Neural progenitor cell (in vitro differentiated cells): ENCODE results near the gene SH2D3A. TPM values are rescaled to one million over a fixed set of nuclear protein-coding genes. Genes with fewer than 3 reads are reported as not detected.
"Not testable (repeated sequence)": the region's sequence is repeated elsewhere in the genome, so short reads cannot be mapped to it uniquely, and the experiment has no call there.

Source experiments
- DNase-seq: peaks from one replicate; pipeline ENCODE4 v3.0.0-alpha.2; 2016; ENCODE audit warnings: low spot score
- H2AFZ ChIP-seq: fragments of 200-600 bp; sonication (generic); replicated peaks from 2 replicates; pipeline ENCODE4 v1.6.1; 2016; ENCODE audit warnings: antibody characterized with exemption
- H3F3A ChIP-seq: fragments of 200-600 bp; sonication (generic); 2 replicates; pipeline ENCODE4 v1.6.1; 2016; ENCODE audit warnings: antibody characterized with exemption, low read depth
- H3K27ac ChIP-seq: fragments of 200-600 bp; sonication (generic); 2 replicates; pipeline ENCODE4 v1.5.1; 2016; ENCODE audit warnings: mild to moderate bottlenecking
- H3K27me3 ChIP-seq: fragments of 200-600 bp; sonication (generic); 2 replicates; pipeline ENCODE4 v1.6.1; 2016; ENCODE audit warnings: mild to moderate bottlenecking, moderate library complexity
- H3K36me3 ChIP-seq: fragments of 200-600 bp; sonication (generic); 2 replicates; pipeline ENCODE4 v1.5.1; 2016
- H3K4me1 ChIP-seq: fragments of 200-600 bp; sonication (generic); 2 replicates; pipeline ENCODE4 v1.6.1; 2016; ENCODE audit warnings: mixed run types
- H3K4me2 ChIP-seq: fragments of 200-600 bp; sonication (generic); 2 replicates; pipeline ENCODE4 v1.6.1; 2016
- H3K4me3 ChIP-seq: fragments of 200-600 bp; sonication (generic); 2 replicates; pipeline ENCODE4 v1.5.1; 2016
- H3K79me2 ChIP-seq: fragments of 200-600 bp; sonication (generic); 2 replicates; pipeline ENCODE4 v1.6.1; 2016; ENCODE audit warnings: low read depth
- H3K9ac ChIP-seq: fragments of 200-600 bp; sonication (generic); 2 replicates; pipeline ENCODE4 v1.6.1; 2016
- H3K9me3 ChIP-seq: fragments of 200-600 bp; sonication (generic); 2 replicates; pipeline ENCODE4 v1.5.1; 2016; ENCODE audit warnings: low read depth
- H4K20me1 ChIP-seq: fragments of 200-600 bp; sonication (generic); 2 replicates; pipeline ENCODE4 v1.6.1; 2016; ENCODE audit warnings: low read depth
- H3K27ac Mint-ChIP-seq: 3 replicates; pipeline ENCODE4 v1.8.0; 2021; ENCODE audit warnings: mixed read lengths
- H3K27me3 Mint-ChIP-seq: 2 replicates; pipeline ENCODE4 v1.8.0; 2022; ENCODE audit warnings: low read depth, mild to moderate bottlenecking, inconsistent platforms, moderate library complexity, mixed read lengths; ENCODE audit not compliant: insufficient read depth
- H3K36me3 Mint-ChIP-seq: 3 replicates; pipeline ENCODE4 v1.8.0; 2021; ENCODE audit warnings: mixed read lengths
- H3K4me1 Mint-ChIP-seq: 3 replicates; pipeline ENCODE4 v1.8.0; 2021; ENCODE audit warnings: mixed read lengths
- H3K4me3 Mint-ChIP-seq: 3 replicates; pipeline ENCODE4 v1.8.0; 2021; ENCODE audit warnings: mild to moderate bottlenecking, moderate library complexity, mixed read lengths
- H3K9me3 Mint-ChIP-seq: 3 replicates; pipeline ENCODE4 v1.8.0; 2020; ENCODE audit warnings: mixed read lengths
- CTCF ChIP-seq: fragments of 200-600 bp; sonication (generic); IDR thresholded peaks from 2 replicates; pipeline ENCODE4 v1.5.1; 2017; ENCODE audit warnings: antibody characterized with exemption, mild to moderate bottlenecking
- EZH2 ChIP-seq: fragments of 200-600 bp; sonication (generic); IDR thresholded peaks from 2 replicates; pipeline ENCODE4 v1.6.1; 2017; ENCODE audit warnings: antibody characterized with exemption, mild to moderate bottlenecking, moderate library complexity
- EZH2phosphoT487 ChIP-seq: fragments of 200-600 bp; sonication (generic); IDR thresholded peaks from 2 replicates; pipeline ENCODE4 v1.6.1; 2017; ENCODE audit warnings: antibody characterized with exemption
- total RNA-seq: library from RNA; depleted of rRNA; stranded (reverse); fragments of >200 nt; gene quantifications from 2 replicates; pipeline ENCODE4 v1.2.3, GENCODE V29; 2015; ENCODE audit warnings: low replicate concordance

SH2D3A gene
- total RNA-seq, 1 donor from 2014 or later: 0.65 TPM

GRCh38 chr19:6752256-6753177 lies 14.7 kb downstream of the SH2D3A start:
- Histone ChIP-seq H4K20me1 (peaks cover 6% of the 10 kb centered on the region), H3K9ac (no peak overlapping the region), H3K4me2 (peak overlapping the region; percentile 71), H2AFZ (peak overlapping the region; percentile 55), H3K4me3 (peak overlapping the region; percentile 45), H3K36me3 (no peaks in the 10 kb centered on the region), H3F3A (peaks cover 29% of the 10 kb centered on the region), H3K79me2 (no peaks in the 10 kb centered on the region), H3K9me3 (no peaks in the 10 kb centered on the region), H3K27me3 (no peaks in the 10 kb centered on the region), H3K4me1 (no peaks in the 10 kb centered on the region), H3K27ac (no peak overlapping the region)
- Mint-ChIP-seq H3K4me3 (peak overlapping the region; percentile 81), H3K4me1 (peaks cover 4% of the 10 kb centered on the region), H3K9me3 (no peaks in the 10 kb centered on the region), H3K36me3 (peaks cover 8% of the 10 kb centered on the region), H3K27me3 (peaks cover 9% of the 10 kb centered on the region), H3K27ac (no peak overlapping the region)
- TF ChIP-seq CTCF: no peak
- no peak for TF ChIP-seq EZH2phosphoT487
- no peak for TF ChIP-seq EZH2
- peak; percentile 83 for DNase-seq

- H3K27ac ChIP-seq: no peak overlapping the region
- H3K9me3 ChIP-seq: no peaks in the 10 kb centered on the region
- peaks cover 4% of the 10 kb centered on the region for H3K4me1 Mint-ChIP-seq
- no peak overlapping the region for H2AFZ ChIP-seq
- no peak overlapping the region for H3K9ac ChIP-seq
- peaks cover 29% of the 10 kb centered on the region for H3F3A ChIP-seq
- H4K20me1 ChIP-seq: peaks cover 6% of the 10 kb centered on the region
- no peak overlapping the region for H3K4me2 ChIP-seq
- no peak for TF ChIP-seq CTCF
- no peak for TF ChIP-seq EZH2phosphoT487
- TF ChIP-seq EZH2: no peak
- H3K4me1 ChIP-seq: no peaks in the 10 kb centered on the region
- H3K79me2 ChIP-seq: no peaks in the 10 kb centered on the region
- H3K27me3 ChIP-seq: no peaks in the 10 kb centered on the region
- H3K4me3 Mint-ChIP-seq: peak overlapping the region; percentile 38
- no peak overlapping the region for H3K4me3 ChIP-seq
- peaks cover 3% of the 10 kb centered on the region for H3K36me3 ChIP-seq
- peaks cover 8% of the 10 kb centered on the region for H3K36me3 Mint-ChIP-seq
- DNase-seq: no peak
- peaks cover 9% of the 10 kb centered on the region for H3K27me3 Mint-ChIP-seq
- no peak overlapping the region for H3K27ac Mint-ChIP-seq
- no peaks in the 10 kb centered on the region for H3K9me3 Mint-ChIP-seq
Measured at GRCh38 chr19:6751189-6751588, 16.0 kb downstream of the SH2D3A start.

- DNase-seq: no peak
- Mint-ChIP-seq H3K27ac (no peak overlapping the region), H3K9me3 (no peaks in the 10 kb centered on the region), H3K27me3 (peaks cover 7% of the 10 kb centered on the region), H3K4me1 (peaks cover 8% of the 10 kb centered on the region), H3K4me3 (no peak overlapping the region), H3K36me3 (peaks cover 14% of the 10 kb centered on the region)
- TF ChIP-seq CTCF (no peak), EZH2 (no peak)
- peaks cover 29% of the 10 kb centered on the region for H3F3A ChIP-seq
- no peaks in the 10 kb centered on the region for H3K27me3 ChIP-seq
- no peak overlapping the region for H3K4me3 ChIP-seq
- no peaks in the 10 kb centered on the region for H3K79me2 ChIP-seq
- H3K4me1 ChIP-seq: peaks cover 6% of the 10 kb centered on the region
- no peak overlapping the region for H3K9ac ChIP-seq
- peaks cover 6% of the 10 kb centered on the region for H4K20me1 ChIP-seq
- H3K9me3 ChIP-seq: no peaks in the 10 kb centered on the region
- no peak overlapping the region for H2AFZ ChIP-seq
- peaks cover 3% of the 10 kb centered on the region for H3K36me3 ChIP-seq
- no peak overlapping the region for H3K4me2 ChIP-seq
- no peak overlapping the region for H3K27ac ChIP-seq
Measured at GRCh38 chr19:6750062-6750461, 17.2 kb downstream of the SH2D3A start.

- Histone ChIP-seq H3F3A (peaks cover 37% of the 10 kb centered on the region), H3K4me1 (peaks cover 20% of the 10 kb centered on the region)
- not testable (repeated sequence) for DNase-seq, H3K9me3 ChIP-seq, H3K9ac ChIP-seq, H3K27me3 ChIP-seq, H3K9me3 Mint-ChIP-seq, H3K36me3 ChIP-seq, H3K27ac ChIP-seq, H2AFZ ChIP-seq, H3K4me2 ChIP-seq, H3K27ac Mint-ChIP-seq, H4K20me1 ChIP-seq, H3K79me2 ChIP-seq, H3K27me3 Mint-ChIP-seq, H3K4me3 ChIP-seq, H3K4me3 Mint-ChIP-seq
- peaks cover 18% of the 10 kb centered on the region for H3K36me3 Mint-ChIP-seq
- peaks cover 19% of the 10 kb centered on the region for H3K4me1 Mint-ChIP-seq
Measured at GRCh38 chr19:6748543-6748942, 18.7 kb downstream of the SH2D3A start.
